HG03565 (cell line): Measurements from ENCODE around the gene SCLY.
"Not testable (repeated sequence)": the region's sequence is repeated elsewhere in the genome, so short reads cannot be mapped to it uniquely, and the experiment has no call there.

Experiments used
- ATAC-seq: cut with Tn5 transposase; IDR thresholded peaks from one replicate; pipeline ENCODE4 v1.9.1; 2021; ENCODE audit warnings: mild to moderate bottlenecking, moderate library complexity; ENCODE audit not compliant: unreplicated experiment

Gene SCLY

GRCh38 chr2:238106698-238107524 lies 46.1 kb downstream of the SCLY start:
- ATAC-seq, result no peak

- peak; percentile 72 for ATAC-seq
Observed at GRCh38 chr2:238107525-238108422, 47.0 kb downstream of the SCLY start.

- ATAC-seq, result no peak
Observed at GRCh38 chr2:238108423-238109183, 47.8 kb downstream of the SCLY start.

- ATAC-seq, result no peak
Observed at GRCh38 chr2:238113611-238114010, 52.8 kb downstream of the SCLY start.

GRCh38 chr2:238114331-238114841 lies 53.6 kb downstream of the SCLY start:
- ATAC-seq, result no peak

GRCh38 chr2:238114851-238115660 lies 54.3 kb downstream of the SCLY start:
- no peak for ATAC-seq

GRCh38 chr2:238115709-238116108 lies 54.9 kb downstream of the SCLY start:
- not testable (repeated sequence) for ATAC-seq

- ATAC-seq, result no peak
Observed at GRCh38 chr2:238116298-238117198, 55.7 kb downstream of the SCLY start.

- ATAC-seq, result no peak
Observed at GRCh38 chr2:238117199-238118154, 56.7 kb downstream of the SCLY start.

- ATAC-seq, result no peak
Observed at GRCh38 chr2:238119756-238120462, 59.1 kb downstream of the SCLY start.

GRCh38 chr2:238120463-238121298 lies 59.9 kb downstream of the SCLY start:
- ATAC-seq, result no peak

GRCh38 chr2:238121511-238122286 lies 60.9 kb downstream of the SCLY start:
- no peak for ATAC-seq

- no peak for ATAC-seq
Observed at GRCh38 chr2:238122287-238123217, 61.8 kb downstream of the SCLY start.

- ATAC-seq, result no peak
Observed at GRCh38 chr2:238123218-238123971, 62.6 kb downstream of the SCLY start.
